ENCODE data around the gene RERE.
A peak's percentile ranks its signal among the peaks of the same experiment; 100 is the strongest.

GRCh38 chr1:8343464-8344001 lies 473.9 kb downstream of the RERE start:
- TF ChIP-seq, protein P1, sequence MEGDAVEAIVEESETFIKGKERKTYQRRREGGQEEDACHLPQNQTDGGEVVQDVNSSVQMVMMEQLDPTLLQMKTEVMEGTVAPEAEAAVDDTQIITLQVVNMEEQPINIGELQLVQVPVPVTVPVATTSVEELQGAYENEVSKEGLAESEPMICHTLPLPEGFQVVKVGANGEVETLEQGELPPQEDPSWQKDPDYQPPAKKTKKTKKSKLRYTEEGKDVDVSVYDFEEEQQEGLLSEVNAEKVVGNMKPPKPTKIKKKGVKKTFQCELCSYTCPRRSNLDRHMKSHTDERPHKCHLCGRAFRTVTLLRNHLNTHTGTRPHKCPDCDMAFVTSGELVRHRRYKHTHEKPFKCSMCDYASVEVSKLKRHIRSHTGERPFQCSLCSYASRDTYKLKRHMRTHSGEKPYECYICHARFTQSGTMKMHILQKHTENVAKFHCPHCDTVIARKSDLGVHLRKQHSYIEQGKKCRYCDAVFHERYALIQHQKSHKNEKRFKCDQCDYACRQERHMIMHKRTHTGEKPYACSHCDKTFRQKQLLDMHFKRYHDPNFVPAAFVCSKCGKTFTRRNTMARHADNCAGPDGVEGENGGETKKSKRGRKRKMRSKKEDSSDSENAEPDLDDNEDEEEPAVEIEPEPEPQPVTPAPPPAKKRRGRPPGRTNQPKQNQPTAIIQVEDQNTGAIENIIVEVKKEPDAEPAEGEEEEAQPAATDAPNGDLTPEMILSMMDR (IDR thresholded peaks at IDR 0.05), result peak in 1 of 4 experiments; percentile 25
- no peak for TF ChIP-seq POLR2A (IDR thresholded peaks at IDR 0.05)

All from uterus (tissue), 2 donors.